Thyroid gland (tissue), 4 donors: ENCODE data around the gene NDUFA13.

Experiments
- CTCF ChIP-seq, 6 experiments: fragments of 200-600 bp in 3 of 6; fragments of 450-650 bp in 3 of 6; sonication (generic) in 3 of 6; IDR thresholded peaks; one replicate each; pipeline ENCODE4 v1.5.1; 2016 to 2019; ENCODE audit warnings: antibody characterized with exemption in 6 of 6, mild to moderate bottlenecking in 2 of 6, inconsistent platforms in 1 of 6, moderate library complexity in 1 of 6
- POLR2A ChIP-seq, 2 donors: fragments of 450-650 bp; IDR thresholded peaks; one replicate each; pipeline ENCODE4 v1.6.1; 2017; ENCODE audit warnings: antibody characterized with exemption in 2 of 2, mild to moderate bottlenecking in 2 of 2, moderate library complexity in 1 of 2

GRCh38 chr19:19528721-19529490, 12.9 kb downstream of the NDUFA13 start, which contains the start of gene YJEFN3:
- TF ChIP-seq CTCF (IDR thresholded peaks at IDR 0.05) (no peak), POLR2A (IDR thresholded peaks at IDR 0.05) (no peak)
